ENCODE data around the gene FGF19.
A peak's percentile ranks its signal among the peaks of the same experiment; 100 is the strongest.

Gene FGF19

GRCh38 chr11:69654001-69654659 is 49.7 kb downstream of the FGF19 start:
- DNase-seq = peak; percentile 26

- DNase-seq = no peak
Measured at GRCh38 chr11:69653406-69653960, 50.3 kb downstream of the FGF19 start.

GRCh38 chr11:69652999-69653398 is 50.8 kb downstream of the FGF19 start:
- no peak for DNase-seq

GRCh38 chr11:69651834-69652620 is 51.8 kb downstream of the FGF19 start:
- DNase-seq = no peak

GRCh38 chr11:69650832-69651344 is 52.9 kb downstream of the FGF19 start:
- DNase-seq = no peak

GRCh38 chr11:69650081-69650831 is 53.6 kb downstream of the FGF19 start:
- DNase-seq = no peak

- no peak for DNase-seq
Measured at GRCh38 chr11:69649576-69649900, 54.3 kb downstream of the FGF19 start.

- no peak for DNase-seq
Measured at GRCh38 chr11:69648679-69649575, 54.9 kb downstream of the FGF19 start.

Measured in DMS153 (cell line).